DND-41 (cell line): ENCODE measurements around the gene LRTM2.

Experiments used
- ATAC-seq: fragments of 200-7000 bp; cut with Tn5 transposase; 3 replicates; pipeline ENCODE4 v1.9.1; 2021; ENCODE audit warnings: low read depth; ENCODE audit not compliant: insufficient read depth
- DNase-seq: peaks from one replicate; pipeline ENCODE4 v3.0.0-alpha.2; 2020
- H2AFZ ChIP-seq: 2 replicates; pipeline ENCODE4 v1.6.0; 2012; ENCODE audit warnings: low read depth, low read length
- H3K27ac ChIP-seq: 2 replicates; pipeline ENCODE4 v1.5.1; 2012; ENCODE audit warnings: low read length, inconsistent platforms
- H3K27me3 ChIP-seq: fragments of 200-600 bp; sonication (generic); 2 replicates; pipeline ENCODE4 v1.6.0; 2012; ENCODE audit warnings: low read length, mild to moderate bottlenecking, inconsistent platforms; ENCODE audit not compliant: insufficient read depth, poor library complexity
- H3K36me3 ChIP-seq: 2 replicates; pipeline ENCODE4 v1.5.1; 2012; ENCODE audit warnings: low read length, inconsistent platforms; ENCODE audit not compliant: insufficient read depth
- H3K4me1 ChIP-seq: 2 replicates; pipeline ENCODE4 v1.5.1; 2012; ENCODE audit warnings: mild to moderate bottlenecking, low read length; ENCODE audit not compliant: insufficient read depth
- H3K4me2 ChIP-seq: 2 replicates; pipeline ENCODE4 v1.6.0; 2012; ENCODE audit warnings: mild to moderate bottlenecking, moderate library complexity, low read length, inconsistent platforms; ENCODE audit not compliant: insufficient read depth
- H3K4me3 ChIP-seq, 2 experiments: fragments of 200-600 bp in 1 of 2; shearing (Covaris generic) in 1 of 2; 2 replicates each; pipeline ENCODE4 v1.5.1; 2012 to 2016; ENCODE audit warnings: inconsistent platforms in 2 of 2, low read length in 2 of 2, mild to moderate bottlenecking in 2 of 2, low read depth in 1 of 2, moderate library complexity in 1 of 2
- H3K79me2 ChIP-seq: 2 replicates; pipeline ENCODE4 v1.6.0; 2012; ENCODE audit warnings: low read length, inconsistent platforms; ENCODE audit not compliant: insufficient read depth
- H3K9ac ChIP-seq: 2 replicates; pipeline ENCODE4 v1.6.0; 2012; ENCODE audit warnings: low read depth, mild to moderate bottlenecking, inconsistent platforms, low read length, moderate library complexity
- H3K9me3 ChIP-seq: 2 replicates; pipeline ENCODE4 v1.5.1; 2012; ENCODE audit warnings: low read length, moderate library complexity, mild to moderate bottlenecking, inconsistent platforms; ENCODE audit not compliant: insufficient read depth, severe bottlenecking
- H4K20me1 ChIP-seq: 2 replicates; pipeline ENCODE4 v1.6.0; 2012; ENCODE audit warnings: low read length; ENCODE audit not compliant: insufficient read depth
- CTCF ChIP-seq: IDR thresholded peaks from 2 replicates; pipeline ENCODE4 v1.5.1; 2012; ENCODE audit warnings: borderline replicate concordance, low read length, moderate library complexity, mild to moderate bottlenecking; ENCODE audit not compliant: poor library complexity, severe bottlenecking; ENCODE audit errors: extremely low read depth
- EZH2 ChIP-seq: IDR thresholded peaks from 3 replicates; pipeline ENCODE4 v1.6.1; 2012; ENCODE audit warnings: borderline replicate concordance, low read depth, mild to moderate bottlenecking, moderate library complexity, low read length, inconsistent platforms; ENCODE audit not compliant: severe bottlenecking

The LRTM2 gene

GRCh38 chr12:1823237-1823636 lies 2.9 kb downstream of the LRTM2 start:
- Histone ChIP-seq H3K4me2 (no peak overlapping the region), H3K27ac (no peak overlapping the region), H3K27me3 (peaks cover 45% of the 10 kb centered on the region), H3K9me3 (no peaks in the 10 kb centered on the region), H3K9ac (no peak overlapping the region), H3K4me3 (no peak overlapping the region), H2AFZ (no peak overlapping the region), H3K79me2 (no peaks in the 10 kb centered on the region), H4K20me1 (peaks cover 8% of the 10 kb centered on the region), H3K36me3 (no peaks in the 10 kb centered on the region), H3K4me1 (no peaks in the 10 kb centered on the region)
- ATAC-seq (no peak), DNase-seq (no peak)
- TF ChIP-seq CTCF: no peak
- no peak for TF ChIP-seq EZH2

- H3K4me1 ChIP-seq: no peaks in the 10 kb centered on the region
- no peak overlapping the region for H3K27ac ChIP-seq
- ATAC-seq (no peak), DNase-seq (no peak)
- H3K4me2 ChIP-seq: no peak overlapping the region
- H3K4me3 ChIP-seq: no peak overlapping the region
- no peaks in the 10 kb centered on the region for H3K36me3 ChIP-seq
- no peaks in the 10 kb centered on the region for H3K79me2 ChIP-seq
- TF ChIP-seq CTCF: no peak
- TF ChIP-seq EZH2: no peak
- no peak overlapping the region for H2AFZ ChIP-seq
- no peak overlapping the region for H3K9ac ChIP-seq
- peaks cover 8% of the 10 kb centered on the region for H4K20me1 ChIP-seq
- peaks cover 29% of the 10 kb centered on the region for H3K27me3 ChIP-seq
- H3K9me3 ChIP-seq: no peaks in the 10 kb centered on the region
These were observed 5.2 kb downstream of the LRTM2 start for GRCh38 chr12:1825382-1826102.

GRCh38 chr12:1826401-1826800 lies 6.0 kb downstream of the LRTM2 start:
- Histone ChIP-seq H3K36me3 (no peaks in the 10 kb centered on the region), H3K9me3 (no peaks in the 10 kb centered on the region), H2AFZ (no peak overlapping the region), H3K4me2 (no peak overlapping the region), H3K27me3 (peaks cover 20% of the 10 kb centered on the region), H4K20me1 (peaks cover 3% of the 10 kb centered on the region; the same call in 1 of the 2 replicates), H3K27ac (no peak overlapping the region), H3K4me3 (no peak overlapping the region), H3K4me1 (no peaks in the 10 kb centered on the region), H3K9ac (no peak overlapping the region), H3K79me2 (no peaks in the 10 kb centered on the region)
- no peak for TF ChIP-seq EZH2
- TF ChIP-seq CTCF: no peak
- ATAC-seq (no peak), DNase-seq (no peak)
